ENCODE measurements around the gene MPPED2.

DNA sequence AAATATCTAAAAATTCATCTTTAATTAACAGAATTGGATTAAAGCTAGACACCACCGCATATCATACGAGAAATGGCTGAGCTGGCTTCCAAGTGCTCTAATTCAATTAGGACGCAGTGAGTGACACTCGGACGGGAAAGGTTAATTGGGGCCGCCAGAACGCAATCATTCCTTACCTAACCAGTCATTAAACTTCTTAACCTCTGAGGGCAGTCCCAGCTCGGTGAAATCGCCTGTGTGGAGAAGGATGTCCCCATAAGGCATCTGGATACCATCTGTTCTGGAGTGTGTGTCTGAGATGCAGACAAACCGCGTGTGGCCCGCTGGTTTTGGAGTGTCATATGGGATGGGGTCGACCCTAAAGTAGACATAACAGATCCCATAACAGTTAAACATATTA lies 50.3 kb downstream of the MPPED2 start:
- TF ChIP-seq POLR2A (IDR thresholded peaks at IDR 0.05; ENCODE audit: low read depth, low read length) (no peak), RCOR1 (conservative IDR thresholded peaks at IDR 0.05; ENCODE audit: low read depth, low read length) (no peak), GABPA (IDR thresholded peaks at IDR 0.05; ENCODE audit: low read depth) (no peak)

All from GM12878 (cell line).